CD14-positive monocyte (primary cell): ENCODE results near the gene CRHR2. TPM values are rescaled to one million over a fixed set of nuclear protein-coding genes. Genes with fewer than 3 reads are reported as not detected.

ENCODE experiments used
- DNase-seq, 3 donors: peaks; one replicate each; pipeline ENCODE4 v3.0.0-alpha.2; 2011 to 2022
- H2AFZ ChIP-seq: 2 replicates; pipeline ENCODE4 v1.6.0; 2012; ENCODE audit warnings: mild to moderate bottlenecking, low read depth, low read length, inconsistent platforms; ENCODE audit not compliant: insufficient read depth, poor library complexity, severe bottlenecking
- H3K27ac ChIP-seq, 2 donors: 1 replicate in 1 of 2; 2 replicates in 1 of 2; pipeline ENCODE4 v1.5.1; 2012 to 2013; ENCODE audit warnings: low read length in 2 of 2, control low read depth in 1 of 2, inconsistent platforms in 1 of 2, low read depth in 1 of 2, mild to moderate bottlenecking in 1 of 2
- H3K27me3 ChIP-seq, 2 donors: one replicate each; pipeline versions ENCODE4 v1.6.0 to v1.6.1; 2011 to 2013; ENCODE audit warnings: low read length in 2 of 2; ENCODE audit not compliant: control insufficient read depth in 2 of 2, insufficient read depth in 2 of 2
- H3K36me3 ChIP-seq, 2 donors: replicated peaks in 1 of 2; 1 replicate in 1 of 2; 2 replicates in 1 of 2; pipeline versions ENCODE4 v1.5.1 to v1.6.1; 2012 to 2013; ENCODE audit warnings: low read length in 2 of 2, control low read depth in 1 of 2, inconsistent platforms in 1 of 2, mild to moderate bottlenecking in 1 of 2; ENCODE audit not compliant: insufficient read depth in 2 of 2, control insufficient read depth in 1 of 2
- H3K4me1 ChIP-seq, 2 donors: 1 replicate in 1 of 2; 2 replicates in 1 of 2; pipeline versions ENCODE4 v1.5.1 to v1.6.1; 2012 to 2013; ENCODE audit warnings: low read length in 2 of 2, control low read depth in 1 of 2, inconsistent platforms in 1 of 2, mild to moderate bottlenecking in 1 of 2, moderate library complexity in 1 of 2; ENCODE audit not compliant: insufficient read depth in 2 of 2, control insufficient read depth in 1 of 2
- H3K4me2 ChIP-seq: replicated peaks from 2 replicates; pipeline ENCODE3; 2012; ENCODE audit warnings: low read length, moderate library complexity, mild to moderate bottlenecking; ENCODE audit not compliant: poor library complexity, severe bottlenecking; ENCODE audit errors: extremely low read depth
- H3K4me3 ChIP-seq, 3 experiments: fragments of 200-600 bp in 1 of 3; sonication (generic) in 1 of 3; replicated peaks in 1 of 3; 1 replicate in 2 of 3; 2 replicates in 1 of 3; pipeline ENCODE4 v1.5.1; 2011 to 2013; ENCODE audit warnings: low read length in 3 of 3, mild to moderate bottlenecking in 3 of 3, control low read depth in 2 of 3, low read depth in 2 of 3, inconsistent platforms in 1 of 3, moderate library complexity in 1 of 3
- H3K79me2 ChIP-seq: 2 replicates; pipeline ENCODE4 v1.6.0; 2012; ENCODE audit warnings: mild to moderate bottlenecking, control low read depth, inconsistent platforms, low read length, moderate library complexity; ENCODE audit not compliant: insufficient read depth
- H3K9ac ChIP-seq: 2 replicates; pipeline ENCODE4 v1.6.0; 2017; ENCODE audit warnings: low read length, mild to moderate bottlenecking; ENCODE audit not compliant: insufficient read depth, poor library complexity, severe bottlenecking
- H3K9me3 ChIP-seq, 2 donors: replicated peaks in 1 of 2; 1 replicate in 1 of 2; 2 replicates in 1 of 2; pipeline versions ENCODE4 v1.5.1 to v1.6.1; 2012 to 2013; ENCODE audit warnings: low read length in 2 of 2, control low read depth in 1 of 2; ENCODE audit not compliant: control insufficient read depth in 1 of 2, insufficient read depth in 1 of 2
- H4K20me1 ChIP-seq: 2 replicates; pipeline ENCODE4 v1.6.0; 2012; ENCODE audit warnings: mild to moderate bottlenecking, low read length, control low read depth, moderate library complexity; ENCODE audit not compliant: insufficient read depth
- H3K27ac Mint-ChIP-seq, 7 donors: one replicate each; pipeline ENCODE4 v1.8.0; 2020; ENCODE audit warnings: mild to moderate bottlenecking in 7 of 7, mixed read lengths in 7 of 7, moderate library complexity in 6 of 7, inconsistent platforms in 2 of 7
- H3K27me3 Mint-ChIP-seq, 3 donors: one replicate each; pipeline ENCODE4 v1.8.0; 2021 to 2022; ENCODE audit warnings: low read depth in 3 of 3, mild to moderate bottlenecking in 3 of 3, mixed read lengths in 3 of 3, moderate library complexity in 3 of 3, inconsistent platforms in 1 of 3
- H3K36me3 Mint-ChIP-seq, 2 donors: one replicate each; pipeline ENCODE4 v1.8.0; 2020; ENCODE audit warnings: mixed read lengths in 2 of 2, inconsistent platforms in 1 of 2, mild to moderate bottlenecking in 1 of 2
- H3K4me1 Mint-ChIP-seq: one replicate; pipeline ENCODE4 v1.8.0; 2020; ENCODE audit warnings: mild to moderate bottlenecking, mixed read lengths
- H3K4me3 Mint-ChIP-seq, 2 donors: one replicate each; pipeline ENCODE4 v1.8.0; 2020; ENCODE audit warnings: mild to moderate bottlenecking in 2 of 2, mixed read lengths in 2 of 2, moderate library complexity in 1 of 2
- H3K9me3 Mint-ChIP-seq, 7 donors: one replicate each; pipeline ENCODE4 v1.8.0; 2020 to 2022; ENCODE audit warnings: mixed read lengths in 7 of 7, mild to moderate bottlenecking in 6 of 7, moderate library complexity in 6 of 7, inconsistent platforms in 2 of 7
- CTCF ChIP-seq: fragments of 200-600 bp; IDR thresholded peaks from one replicate; pipeline ENCODE4 v1.8.0; 2022; ENCODE audit warnings: antibody characterized with exemption, mild to moderate bottlenecking
- WGBS: methylation state at CpG from one replicate; pipeline ENCODE4 v1.1.5; 2013; ENCODE audit warnings: missing lambda C conversion rate; ENCODE audit not compliant: insufficient coverage; 5-methylcytosine and 5-hydroxymethylcytosine counted together
- intact Hi-C, 2 donors: fragments of 100-400 bp; cut with micrococcal nuclease; formaldehyde crosslinking; loops; one replicate each; pipeline versions ENCODE4 v1.15.0 to v1.15.1; 2023
- polyA plus RNA-seq, 3 donors: library from polyadenylated mRNA; depleted of rRNA in 1 of 3; unstranded in 2 of 3; stranded (reverse) in 1 of 3; fragments of 300-500 nt in 2 of 3; fragments of >200 nt in 1 of 3; fragmentation: Illumina TruSeq in 2 of 3; gene quantifications; 1 replicate in 2 of 3; 2 replicates in 1 of 3; pipeline ENCODE4 v1.2.3, GENCODE V29; 2012 to 2021

The CRHR2 gene
- polyA plus RNA-seq, 3 donors: not detected

GRCh38 chr7:30667172-30667571 is 15.1 kb downstream of the CRHR2 start:
- H4K20me1 ChIP-seq: no peaks in the 10 kb centered on the region
- 88% methylated on average over 2 of the region's 3 CpGs for WGBS
- Mint-ChIP-seq H3K4me3 (no peak overlapping the region), H3K36me3 (no peaks in the 10 kb centered on the region), H3K27ac (no peak overlapping the region), H3K9me3 (peaks cover 0 to 2% (median 0%) of the 10 kb centered on the region in 7 donors), H3K27me3 (peaks cover 4 to 9% (median 8%) of the 10 kb centered on the region in 3 donors), H3K4me1 (no peaks in the 10 kb centered on the region)
- no peak overlapping the region for H3K4me2 ChIP-seq
- no peak for DNase-seq
- no peaks in the 10 kb centered on the region for H3K36me3 ChIP-seq
- no peak overlapping the region for H3K4me3 ChIP-seq
- TF ChIP-seq CTCF: no peak
- H2AFZ ChIP-seq: no peak overlapping the region
- intact Hi-C loops: no loop called here
- H3K9me3 ChIP-seq: no peaks in the 10 kb centered on the region
- H3K27me3 ChIP-seq: no peaks in the 10 kb centered on the region
- no peak overlapping the region for H3K27ac ChIP-seq
- no peaks in the 10 kb centered on the region for H3K79me2 ChIP-seq
- H3K9ac ChIP-seq: no peak overlapping the region
- no peaks in the 10 kb centered on the region for H3K4me1 ChIP-seq

- no peak overlapping the region for H2AFZ ChIP-seq
- H3K27me3 ChIP-seq: no peaks in the 10 kb centered on the region
- Mint-ChIP-seq H3K36me3 (no peaks in the 10 kb centered on the region), H3K9me3 (peaks cover 0 to 2% (median 0%) of the 10 kb centered on the region in 7 donors), H3K27me3 (peaks cover 2 to 12% (median 5%) of the 10 kb centered on the region in 3 donors), H3K4me1 (no peaks in the 10 kb centered on the region), H3K4me3 (no peak overlapping the region), H3K27ac (no peak overlapping the region)
- no peaks in the 10 kb centered on the region for H3K79me2 ChIP-seq
- H3K27ac ChIP-seq: no peak overlapping the region
- H3K4me3 ChIP-seq: no peak overlapping the region
- WGBS: 91% methylated on average over 9 of the region's 11 CpGs
- no peak for DNase-seq
- intact Hi-C loops: no loop called here
- no peak overlapping the region for H3K9ac ChIP-seq
- H4K20me1 ChIP-seq: no peaks in the 10 kb centered on the region
- no peaks in the 10 kb centered on the region for H3K4me1 ChIP-seq
- no peaks in the 10 kb centered on the region for H3K9me3 ChIP-seq
- H3K4me2 ChIP-seq: no peak overlapping the region
- TF ChIP-seq CTCF: no peak
- H3K36me3 ChIP-seq: no peaks in the 10 kb centered on the region
These were observed 16.8 kb downstream of the CRHR2 start for GRCh38 chr7:30665449-30665848.
